GM12801 (cell line): ENCODE measurements around the gene KCNK13.

Source experiments
- CTCF ChIP-seq: IDR thresholded peaks from one replicate; pipeline ENCODE4 v1.5.1; 2011; ENCODE audit warnings: control low read depth; ENCODE audit not compliant: insufficient read length; ENCODE audit errors: extremely low read depth

Gene KCNK13

GRCh38 chr14:90061685-90062126 is at the start of gene KCNK13:
Gene KCNK13, plus strand, starts transcription at chr14:90061994. Its CDS starts 212 bp downstream, at chr14:90062206.
- TF ChIP-seq CTCF, result no peak

DNA sequence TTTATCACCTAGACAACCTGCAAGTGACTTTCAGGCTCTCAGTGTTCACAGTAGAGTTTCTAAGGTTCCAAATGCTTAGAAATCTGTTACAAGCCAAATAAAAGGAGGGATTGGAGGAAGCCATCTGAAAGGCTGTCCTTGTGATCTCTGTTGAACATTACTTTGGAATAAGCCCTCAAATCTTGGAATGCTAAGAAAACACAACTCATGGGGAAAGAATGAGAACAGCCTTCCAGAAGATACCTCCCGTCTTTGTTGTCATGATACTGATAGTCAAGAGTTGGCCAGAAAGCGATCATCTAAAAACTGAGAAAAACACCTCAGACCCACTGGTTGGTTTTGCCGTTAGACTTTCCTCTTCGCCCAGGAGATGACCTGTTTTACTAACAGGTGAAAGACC is 44.4 kb upstream of the KCNK13 start:
- no peak for TF ChIP-seq CTCF

DNA sequence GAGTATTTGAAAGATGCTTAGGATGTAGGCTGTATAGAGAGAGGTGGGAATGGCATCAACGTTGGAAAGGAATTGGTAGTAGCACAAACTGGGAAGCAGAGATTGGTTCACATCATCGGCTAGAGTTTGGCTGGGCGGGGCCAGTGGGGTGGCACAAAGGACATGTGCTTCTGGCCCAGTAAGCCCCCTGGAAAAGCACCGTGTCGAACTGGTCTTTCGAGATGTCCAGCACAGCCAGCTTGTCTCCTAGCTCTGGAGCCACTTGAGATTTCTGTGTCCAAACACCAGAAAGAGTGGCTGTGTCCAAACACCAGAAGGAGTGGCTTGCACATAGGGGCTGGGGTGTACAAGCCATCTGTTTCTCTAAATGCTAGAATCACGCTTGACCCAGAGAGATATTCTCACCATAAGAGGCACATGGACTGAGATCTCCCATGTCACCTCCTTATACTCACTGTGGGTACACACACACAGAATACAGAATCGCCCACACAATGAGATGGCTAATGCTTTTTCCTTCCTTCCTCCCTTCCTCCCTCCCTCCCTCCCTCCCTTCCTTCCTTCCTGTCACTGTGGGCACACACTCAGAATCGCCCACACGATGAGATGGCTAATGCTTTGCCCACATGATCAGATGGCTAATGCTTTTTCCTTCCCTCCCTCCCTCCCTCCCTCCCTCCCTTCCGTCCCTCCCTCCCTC is 41.8 kb upstream of the KCNK13 start:
- no peak for TF ChIP-seq CTCF

DNA sequence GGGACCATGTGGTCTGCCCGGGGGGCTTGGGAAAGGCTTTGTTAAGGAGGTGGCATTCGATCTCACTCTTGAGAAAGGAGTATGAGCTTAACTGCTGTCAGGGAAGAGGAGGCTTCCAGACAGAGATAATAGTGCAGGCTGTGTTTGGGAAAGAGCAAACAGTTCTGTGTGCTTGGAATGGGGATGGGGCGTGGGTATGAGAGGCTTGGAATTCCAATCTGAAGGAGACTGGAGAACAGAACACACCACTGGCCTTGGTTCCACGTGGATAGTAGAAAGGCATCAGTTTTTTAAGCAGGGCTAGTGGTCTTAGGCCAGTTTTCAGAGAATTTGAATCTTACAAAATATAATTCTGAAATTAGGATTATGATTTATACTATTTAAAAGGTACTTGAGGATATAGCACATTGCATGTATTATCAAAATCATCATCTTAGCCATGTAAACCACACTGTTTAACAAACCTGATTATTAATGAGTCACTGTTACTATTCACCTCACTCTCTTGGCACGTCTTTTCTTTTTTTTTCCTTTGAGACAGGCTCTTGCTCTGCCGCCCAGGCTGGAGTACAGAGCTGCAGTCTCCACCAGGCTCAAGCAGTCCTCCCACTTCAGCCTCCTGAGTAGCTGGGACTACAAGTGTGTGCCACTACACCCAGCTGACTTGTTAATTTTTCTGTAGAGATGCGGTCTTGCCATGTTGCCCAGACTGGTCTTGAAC is 38.5 kb upstream of the KCNK13 start:
- no peak for TF ChIP-seq CTCF

DNA sequence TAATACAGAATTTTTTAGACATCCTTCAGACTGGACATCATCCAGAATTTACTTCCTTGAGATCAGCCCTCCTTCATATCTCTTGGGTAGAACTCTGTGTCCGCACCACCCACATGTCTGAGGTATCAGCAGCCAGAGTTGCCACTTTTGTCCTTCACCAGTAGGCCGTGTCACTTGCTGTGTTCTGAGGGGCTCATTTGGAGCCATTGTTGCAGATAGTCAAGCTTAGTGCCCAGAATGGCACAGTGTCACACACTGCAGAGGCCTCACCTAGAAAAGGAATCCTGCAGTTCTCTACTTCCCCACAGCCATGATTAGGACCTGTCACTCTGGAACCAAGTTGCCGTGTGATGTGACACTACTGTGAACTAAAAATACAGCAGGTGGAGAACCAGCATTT is 36.9 kb upstream of the KCNK13 start:
- TF ChIP-seq CTCF, result no peak

GRCh38 chr14:90027842-90028241 is 34.0 kb upstream of the KCNK13 start:
- no peak for TF ChIP-seq CTCF

DNA sequence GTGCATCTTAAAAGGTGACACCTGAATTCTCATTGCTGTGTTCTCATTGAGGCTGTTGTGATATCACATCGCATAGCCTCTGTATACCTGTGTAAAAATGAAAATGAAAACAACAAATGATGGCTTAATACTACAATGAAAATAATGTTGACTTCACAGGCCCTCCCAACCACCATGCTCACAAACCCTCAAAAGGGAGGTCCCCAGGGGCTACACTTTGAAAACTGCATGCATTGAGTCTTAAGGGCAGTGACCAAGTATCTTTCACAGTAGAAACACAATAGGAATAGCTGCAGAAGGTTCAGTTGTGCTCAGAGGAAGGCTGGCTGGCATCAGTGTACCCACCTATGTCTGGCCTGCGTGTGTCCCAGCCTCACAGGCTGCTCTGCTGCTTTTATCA is 27.6 kb upstream of the KCNK13 start:
- no peak for TF ChIP-seq CTCF
